ENCODE measurements around the gene ZNF407. TPM values are rescaled to one million over a fixed set of nuclear protein-coding genes. Genes with fewer than 3 reads are reported as not detected.
"Not testable (repeated sequence)": the region's sequence is repeated elsewhere in the genome, so short reads cannot be mapped to it uniquely, and the experiment has no call there.

The ZNF407 gene
- total and polyA plus RNA-seq, 2 donors: 5.1 to 9.7 TPM

DNA sequence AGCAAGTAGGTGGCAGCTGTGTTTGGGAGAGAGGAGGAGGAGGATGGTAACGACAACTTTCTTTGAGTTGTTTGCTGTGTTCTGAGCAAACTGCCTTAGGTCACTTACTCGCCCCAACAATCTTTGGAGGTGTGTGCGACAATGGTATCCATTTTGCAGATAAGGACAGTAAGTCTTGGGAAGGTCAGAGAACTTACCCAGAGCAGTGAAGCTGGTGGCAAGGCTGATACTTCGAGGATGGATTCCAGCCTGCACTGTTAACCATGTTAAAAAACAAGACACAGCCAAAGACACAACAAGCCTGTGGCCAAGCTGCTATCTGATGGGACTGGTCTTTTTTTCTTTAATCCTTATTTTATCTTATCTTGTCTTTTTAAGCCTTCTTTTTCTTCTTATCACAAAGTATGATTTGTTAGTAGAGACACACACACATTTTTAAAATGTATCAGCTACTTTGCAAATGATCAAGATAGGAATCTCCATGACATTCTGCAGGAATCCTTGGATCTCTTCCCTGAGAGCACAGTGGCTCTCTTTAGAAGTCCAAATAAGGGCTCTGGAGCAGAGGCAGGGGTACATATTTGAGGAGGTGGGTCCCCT lies 35.4 kb upstream of the ZNF407 start:
- no peak overlapping the region for H3K4me3 ChIP-seq (ENCODE audit: low read length in 2 of 2)
- no peak for DNase-seq (ENCODE audit: low read depth in 6 of 9, low spot score in 9 of 9)
- no peaks in the 10 kb centered on the region for H3K4me1 ChIP-seq (ENCODE audit: control insufficient read depth in 2 of 2, insufficient read depth in 2 of 2, low read length in 2 of 2)
- 93% methylated on average over 4 of the region's 4 CpGs for WGBS
- H3K27ac ChIP-seq (ENCODE audit: low read depth in 1 of 2, low read length in 1 of 2): no peak overlapping the region
- H3K9me3 ChIP-seq (ENCODE audit: control insufficient read depth in 2 of 2, insufficient read depth in 1 of 2, low read length in 1 of 2): peaks cover 0 to 9% of the 10 kb centered on the region in 2 donors
- H3K36me3 ChIP-seq (ENCODE audit: control insufficient read depth in 2 of 2, insufficient read depth in 2 of 2, low read length in 1 of 2): no peaks in the 10 kb centered on the region
- no peaks in the 10 kb centered on the region for H3K27me3 ChIP-seq (ENCODE audit: control insufficient read depth in 2 of 2, insufficient read depth in 1 of 2, low read length in 1 of 2)

DNA sequence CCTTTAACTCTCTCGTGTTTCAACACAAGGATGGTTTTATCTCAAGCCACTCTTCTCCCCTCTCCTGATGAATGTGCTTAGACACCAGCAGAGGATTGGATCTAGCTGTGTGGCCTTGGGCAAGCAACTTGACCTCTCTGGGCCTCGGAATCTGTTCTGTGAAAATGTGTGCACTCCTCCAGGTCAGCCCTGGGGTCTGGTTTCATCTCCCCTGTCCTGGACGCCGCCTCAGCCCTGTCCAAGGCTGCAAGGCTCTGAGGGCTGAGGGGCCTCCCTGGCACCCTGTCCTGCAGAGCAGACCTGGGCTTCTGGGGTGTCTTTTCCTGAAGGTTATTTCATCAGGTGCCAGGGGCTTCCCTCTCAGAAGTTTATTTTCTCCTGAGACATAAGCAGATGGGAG lies 34.9 kb upstream of the ZNF407 start:
- Histone ChIP-seq H3K27me3 (ENCODE audit: control insufficient read depth in 2 of 2, insufficient read depth in 1 of 2, low read length in 1 of 2) (no peaks in the 10 kb centered on the region), H3K4me1 (ENCODE audit: control insufficient read depth in 2 of 2, insufficient read depth in 2 of 2, low read length in 2 of 2) (no peaks in the 10 kb centered on the region), H3K4me3 (ENCODE audit: low read length in 2 of 2) (no peak overlapping the region), H3K9me3 (ENCODE audit: control insufficient read depth in 2 of 2, insufficient read depth in 1 of 2, low read length in 1 of 2) (peaks cover 0 to 9% of the 10 kb centered on the region in 2 donors), H3K27ac (ENCODE audit: low read depth in 1 of 2, low read length in 1 of 2) (no peak overlapping the region), H3K36me3 (ENCODE audit: control insufficient read depth in 2 of 2, insufficient read depth in 2 of 2, low read length in 1 of 2) (no peaks in the 10 kb centered on the region)
- 95% methylated on average over 4 of the region's 4 CpGs for whole genome bisulfite sequencing
- DNase-seq (ENCODE audit: low read depth in 6 of 9, low spot score in 9 of 9): no peak

DNA sequence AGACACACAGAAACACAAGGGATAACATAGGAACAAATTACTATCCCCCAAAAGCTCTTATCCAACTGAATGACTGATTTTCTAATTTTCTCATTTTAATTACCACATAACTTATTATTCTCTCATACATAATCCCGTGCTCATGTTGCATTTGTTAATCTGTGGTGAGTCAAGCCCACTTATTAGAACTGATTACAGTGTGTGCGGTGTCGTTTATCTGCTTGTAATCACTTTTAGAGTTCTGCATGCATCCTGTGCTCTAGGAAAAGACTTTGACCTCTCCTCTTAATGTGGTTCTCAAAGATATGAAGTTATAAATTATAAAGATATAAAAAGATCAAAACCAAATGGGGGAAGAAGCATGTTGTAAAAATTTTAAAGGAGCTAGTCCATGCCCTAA lies 33.7 kb upstream of the ZNF407 start:
- peaks cover 0 to 9% of the 10 kb centered on the region in 2 donors for H3K9me3 ChIP-seq (ENCODE audit: control insufficient read depth in 2 of 2, insufficient read depth in 1 of 2, low read length in 1 of 2)
- WGBS: 76% methylated on average over 3 of the region's 3 CpGs

DNA sequence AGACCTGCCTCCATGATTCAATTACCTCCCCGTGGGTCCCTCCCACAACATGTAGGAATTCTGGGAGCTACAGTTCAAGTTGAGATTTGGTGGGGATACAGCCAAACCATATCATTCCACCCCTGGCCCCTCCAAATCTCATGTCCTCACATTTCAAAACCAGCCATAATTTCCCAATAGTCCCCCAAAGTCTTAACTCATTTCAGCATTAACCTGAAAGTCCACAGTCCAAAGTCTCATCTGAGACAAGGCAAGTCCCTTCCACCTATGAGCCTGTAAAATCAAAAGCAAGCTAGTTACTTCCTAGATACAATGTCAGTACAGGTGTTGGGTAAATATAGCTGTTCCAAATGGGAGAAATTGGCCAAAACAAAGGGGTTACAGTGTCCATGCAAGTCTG lies 32.5 kb upstream of the ZNF407 start:
- not testable (repeated sequence) for H3K4me1 ChIP-seq (ENCODE audit: control insufficient read depth in 2 of 2, insufficient read depth in 2 of 2, low read length in 2 of 2); DNase-seq (ENCODE audit: low read depth in 6 of 9, low spot score in 9 of 9); H3K4me3 ChIP-seq (ENCODE audit: low read length in 2 of 2); H3K9me3 ChIP-seq (ENCODE audit: control insufficient read depth in 2 of 2, insufficient read depth in 1 of 2, low read length in 1 of 2); H3K27me3 ChIP-seq (ENCODE audit: control insufficient read depth in 2 of 2, insufficient read depth in 1 of 2, low read length in 1 of 2); H3K27ac ChIP-seq (ENCODE audit: low read depth in 1 of 2, low read length in 1 of 2); H3K36me3 ChIP-seq (ENCODE audit: control insufficient read depth in 2 of 2, insufficient read depth in 2 of 2, low read length in 1 of 2)
- WGBS: 97% methylated on average over 1 of the region's 1 CpG

More for the DNA sequence above, 33.7 kb upstream of the ZNF407 start:
- no peak overlapping the region for H3K4me3 ChIP-seq (ENCODE audit: low read length in 2 of 2)
- H3K4me1 ChIP-seq (ENCODE audit: control insufficient read depth in 2 of 2, insufficient read depth in 2 of 2, low read length in 2 of 2): no peaks in the 10 kb centered on the region
- H3K27me3 ChIP-seq (ENCODE audit: control insufficient read depth in 2 of 2, insufficient read depth in 1 of 2, low read length in 1 of 2): no peaks in the 10 kb centered on the region
- DNase-seq (ENCODE audit: low read depth in 6 of 9, low spot score in 9 of 9): no peak
- H3K27ac ChIP-seq (ENCODE audit: low read depth in 1 of 2, low read length in 1 of 2): no peak overlapping the region
- H3K36me3 ChIP-seq (ENCODE audit: control insufficient read depth in 2 of 2, insufficient read depth in 2 of 2, low read length in 1 of 2): no peaks in the 10 kb centered on the region

DNA sequence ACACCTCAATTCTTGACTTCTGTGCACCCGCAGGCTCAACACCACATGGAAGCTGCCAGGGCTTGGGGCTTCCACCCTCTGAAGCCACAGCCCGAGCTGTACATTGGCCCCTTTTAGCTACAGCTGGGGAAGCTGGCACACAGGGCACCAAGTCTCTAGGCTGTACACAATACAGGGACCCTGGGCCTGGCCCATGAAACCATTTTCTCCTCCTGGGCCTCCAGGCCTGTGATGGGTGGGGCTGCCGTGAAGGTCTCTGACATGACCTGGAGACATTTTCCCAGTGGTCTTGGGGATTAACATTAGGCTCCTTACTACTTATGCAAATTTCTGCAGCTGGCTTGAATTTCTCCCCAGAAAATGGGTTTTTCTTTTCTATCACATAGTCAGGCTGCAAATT lies 31.7 kb upstream of the ZNF407 start:
- H3K36me3 ChIP-seq (ENCODE audit: control insufficient read depth in 2 of 2, insufficient read depth in 2 of 2, low read length in 1 of 2); DNase-seq (ENCODE audit: low read depth in 6 of 9, low spot score in 9 of 9); H3K27me3 ChIP-seq (ENCODE audit: control insufficient read depth in 2 of 2, insufficient read depth in 1 of 2, low read length in 1 of 2); H3K4me3 ChIP-seq (ENCODE audit: low read length in 2 of 2); H3K27ac ChIP-seq (ENCODE audit: low read depth in 1 of 2, low read length in 1 of 2); H3K4me1 ChIP-seq (ENCODE audit: control insufficient read depth in 2 of 2, insufficient read depth in 2 of 2, low read length in 2 of 2); H3K9me3 ChIP-seq (ENCODE audit: control insufficient read depth in 2 of 2, insufficient read depth in 1 of 2, low read length in 1 of 2): not testable (repeated sequence)
- 96% methylated on average over 3 of the region's 3 CpGs for WGBS

DNA sequence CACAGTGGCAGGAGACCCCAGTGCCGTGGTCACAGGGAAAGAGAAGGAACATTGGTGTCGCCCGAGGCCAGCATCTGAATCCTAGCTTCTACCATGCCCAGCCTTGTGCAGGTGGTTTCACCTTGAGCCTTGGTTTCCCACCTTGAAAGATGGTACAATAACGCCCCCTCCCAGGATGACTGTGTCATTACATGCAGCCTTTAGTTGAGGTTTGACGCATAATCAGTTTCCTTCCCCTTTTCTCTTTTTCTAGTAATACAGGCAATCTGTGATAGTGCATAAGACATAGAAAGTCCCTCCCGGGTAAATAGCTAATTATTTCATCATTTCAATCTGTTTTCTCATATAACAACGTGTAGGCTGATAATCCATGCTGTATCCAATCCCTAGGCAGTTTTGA lies 29.8 kb upstream of the ZNF407 start:
- 46% methylated on average over 7 of the region's 7 CpGs for WGBS
- Histone ChIP-seq H3K27me3 (ENCODE audit: control insufficient read depth in 2 of 2, insufficient read depth in 1 of 2, low read length in 1 of 2) (no peaks in the 10 kb centered on the region), H3K27ac (ENCODE audit: low read depth in 1 of 2, low read length in 1 of 2) (no peak overlapping the region), H3K9me3 (ENCODE audit: control insufficient read depth in 2 of 2, insufficient read depth in 1 of 2, low read length in 1 of 2) (peaks cover 0 to 9% of the 10 kb centered on the region in 2 donors), H3K36me3 (ENCODE audit: control insufficient read depth in 2 of 2, insufficient read depth in 2 of 2, low read length in 1 of 2) (no peaks in the 10 kb centered on the region), H3K4me3 (ENCODE audit: low read length in 2 of 2) (no peak overlapping the region), H3K4me1 (ENCODE audit: control insufficient read depth in 2 of 2, insufficient read depth in 2 of 2, low read length in 2 of 2) (no peaks in the 10 kb centered on the region)
- no peak for DNase-seq (ENCODE audit: low read depth in 6 of 9, low spot score in 9 of 9)

DNA sequence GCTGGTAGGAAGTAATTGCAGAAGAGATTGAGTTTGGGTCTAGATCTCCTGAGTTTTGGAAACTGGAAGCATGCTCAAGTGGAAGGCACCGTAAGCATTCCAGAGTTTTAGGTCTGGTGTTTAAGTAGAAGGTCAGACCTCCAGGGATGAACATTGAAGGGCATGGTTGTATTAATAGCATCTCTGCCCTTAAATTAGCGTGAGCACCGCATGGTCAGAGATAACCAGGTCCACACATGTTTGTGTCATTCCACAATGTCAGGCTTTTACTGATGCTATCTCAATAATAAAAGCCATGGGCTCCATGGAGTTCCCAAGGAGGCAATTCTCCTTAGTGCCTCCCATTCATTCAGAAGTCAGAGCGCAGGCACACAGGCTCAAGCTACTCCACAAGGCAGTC lies 28.3 kb upstream of the ZNF407 start:
- Histone ChIP-seq H3K36me3 (ENCODE audit: control insufficient read depth in 2 of 2, insufficient read depth in 2 of 2, low read length in 1 of 2) (no peaks in the 10 kb centered on the region), H3K27ac (ENCODE audit: low read depth in 1 of 2, low read length in 1 of 2) (no peak overlapping the region), H3K4me1 (ENCODE audit: control insufficient read depth in 2 of 2, insufficient read depth in 2 of 2, low read length in 2 of 2) (no peaks in the 10 kb centered on the region), H3K4me3 (ENCODE audit: low read length in 2 of 2) (no peak overlapping the region), H3K27me3 (ENCODE audit: control insufficient read depth in 2 of 2, insufficient read depth in 1 of 2, low read length in 1 of 2) (no peaks in the 10 kb centered on the region), H3K9me3 (ENCODE audit: control insufficient read depth in 2 of 2, insufficient read depth in 1 of 2, low read length in 1 of 2) (peaks cover 0 to 9% of the 10 kb centered on the region in 2 donors)
- no peak for DNase-seq (ENCODE audit: low read depth in 6 of 9, low spot score in 9 of 9)
- WGBS: 96% methylated on average over 4 of the region's 4 CpGs

DNA sequence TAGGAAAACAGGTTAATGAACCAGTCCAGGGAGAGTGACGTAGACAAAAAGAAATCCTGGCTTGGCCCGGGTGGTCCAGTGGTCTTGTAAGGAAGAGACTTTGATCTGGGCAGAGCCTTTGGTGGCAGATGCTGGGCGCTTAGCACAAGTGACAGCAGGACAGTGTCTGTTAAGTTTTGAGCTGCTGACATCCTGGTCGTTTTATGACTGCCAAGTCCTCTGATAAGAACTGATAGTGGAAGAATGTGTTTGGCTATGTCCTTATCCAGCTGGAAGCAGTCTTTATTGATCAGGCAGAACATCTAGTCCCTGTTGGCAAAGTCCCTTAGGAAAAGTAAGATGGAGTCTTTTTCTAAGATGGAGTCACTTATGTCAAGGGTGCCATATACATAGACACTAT lies 27.4 kb upstream of the ZNF407 start:
- H3K36me3 ChIP-seq (ENCODE audit: control insufficient read depth in 2 of 2, insufficient read depth in 2 of 2, low read length in 1 of 2): no peaks in the 10 kb centered on the region
- H3K27ac ChIP-seq (ENCODE audit: low read depth in 1 of 2, low read length in 1 of 2): no peak overlapping the region
- DNase-seq (ENCODE audit: low read depth in 6 of 9, low spot score in 9 of 9): no peak
- H3K4me3 ChIP-seq (ENCODE audit: low read length in 2 of 2): no peak overlapping the region
- H3K27me3 ChIP-seq (ENCODE audit: control insufficient read depth in 2 of 2, insufficient read depth in 1 of 2, low read length in 1 of 2): no peaks in the 10 kb centered on the region
- WGBS: 94% methylated on average over 4 of the region's 4 CpGs
- no peaks in the 10 kb centered on the region for H3K4me1 ChIP-seq (ENCODE audit: control insufficient read depth in 2 of 2, insufficient read depth in 2 of 2, low read length in 2 of 2)
- H3K9me3 ChIP-seq (ENCODE audit: control insufficient read depth in 2 of 2, insufficient read depth in 1 of 2, low read length in 1 of 2): peaks cover 0 to 9% of the 10 kb centered on the region in 2 donors

DNA sequence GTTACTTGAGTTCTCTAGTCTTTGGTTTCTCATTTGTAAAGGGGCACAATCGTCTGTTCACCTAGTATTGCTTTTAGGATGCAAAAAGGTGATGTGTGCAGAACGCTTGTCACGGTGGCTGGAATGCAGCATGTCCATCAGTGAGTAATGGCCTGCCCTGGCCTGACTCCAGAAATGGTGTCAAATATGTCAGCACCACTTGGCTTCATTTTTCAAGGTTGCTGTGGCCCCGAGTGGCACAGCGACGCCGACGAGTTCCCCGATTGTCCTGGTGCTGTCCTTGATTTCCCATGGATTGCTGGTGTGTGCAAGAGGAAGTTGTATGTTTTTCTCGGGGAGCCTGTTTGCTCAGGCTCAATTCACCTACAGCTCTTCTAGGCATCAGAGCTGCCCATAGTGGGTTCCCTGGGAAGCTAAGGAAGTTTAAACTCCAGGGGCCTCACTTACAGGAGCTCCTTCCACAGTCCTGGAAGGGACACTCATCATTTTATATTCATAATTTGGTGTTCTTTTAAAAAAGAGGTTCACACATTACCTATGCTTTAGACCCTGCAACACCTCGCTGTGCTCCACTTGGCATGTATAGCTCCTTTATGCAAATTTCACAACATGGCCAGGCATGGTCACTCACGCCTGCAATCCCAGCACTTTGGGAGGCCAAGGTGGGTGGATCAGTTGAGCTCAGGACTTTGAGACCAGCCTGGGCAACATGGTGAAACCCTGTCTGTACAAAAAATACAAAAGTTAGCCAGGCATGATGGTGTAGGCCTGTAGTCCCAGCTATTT lies 25.6 kb upstream of the ZNF407 start:
- Histone ChIP-seq H3K9me3 (ENCODE audit: control insufficient read depth in 2 of 2, insufficient read depth in 1 of 2, low read length in 1 of 2) (no peaks in the 10 kb centered on the region), H3K4me1 (ENCODE audit: control insufficient read depth in 2 of 2, insufficient read depth in 2 of 2, low read length in 2 of 2) (no peaks in the 10 kb centered on the region), H3K4me3 (ENCODE audit: low read length in 2 of 2) (no peak overlapping the region), H3K27me3 (ENCODE audit: control insufficient read depth in 2 of 2, insufficient read depth in 1 of 2, low read length in 1 of 2) (no peaks in the 10 kb centered on the region), H3K36me3 (ENCODE audit: control insufficient read depth in 2 of 2, insufficient read depth in 2 of 2, low read length in 1 of 2) (no peaks in the 10 kb centered on the region), H3K27ac (ENCODE audit: low read depth in 1 of 2, low read length in 1 of 2) (no peak overlapping the region)
- WGBS: 91% methylated on average over 12 of the region's 12 CpGs
- DNase-seq (ENCODE audit: low read depth in 6 of 9, low spot score in 9 of 9): no peak

Measured in thymus (tissue), 11 donors.